ENCODE results near the gene SKAP1. TPM values are rescaled to one million over a fixed set of nuclear protein-coding genes. Genes with fewer than 3 reads are reported as not detected.

SKAP1 gene
- total and polyA plus RNA-seq, 4 donors: 1.4 to 4.9 (median 2.5) TPM

DNA sequence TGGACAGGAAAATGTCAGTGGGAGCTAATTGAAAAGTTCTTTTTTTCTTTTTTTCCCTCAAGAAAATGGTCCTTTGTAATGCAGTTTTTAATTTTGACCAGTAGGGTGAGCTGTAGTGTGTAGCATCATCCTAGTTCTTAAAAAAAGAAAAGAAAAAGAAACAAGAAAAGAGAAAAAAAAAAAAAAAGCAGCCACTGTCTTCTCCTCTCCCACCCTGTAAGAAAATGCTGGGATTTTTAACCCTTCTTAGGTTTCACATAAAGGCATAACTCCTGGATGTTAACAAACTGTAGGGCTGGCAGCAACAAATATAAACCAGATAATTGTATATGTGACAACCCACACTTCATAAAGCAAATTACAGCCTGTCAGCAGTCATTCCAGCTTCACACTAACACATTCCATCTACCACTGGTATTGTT, 78.1 kb downstream of the SKAP1 start:
- peaks cover 0 to 3% (median 0%) of the 10 kb centered on the region in 4 donors for H3K9me3 ChIP-seq (ENCODE audit: control insufficient read depth in 4 of 4, insufficient read depth in 3 of 4, low read length in 3 of 4)
- peak overlapping the region in 1 of 2 donors; percentile 54 for H3K9ac ChIP-seq (ENCODE audit: insufficient read depth in 1 of 2, low read length in 2 of 2)
- H3K4me1 ChIP-seq (ENCODE audit: control insufficient read depth in 5 of 5, insufficient read depth in 5 of 5, low read length in 5 of 5): peaks cover 0 to 20% (median 0%) of the 10 kb centered on the region in 5 donors
- H3K36me3 ChIP-seq (ENCODE audit: control insufficient read depth in 4 of 4, insufficient read depth in 4 of 4, low read length in 4 of 4): no peaks in the 10 kb centered on the region
- DNase-seq: peak in 2 of 3 donors; percentile 82 to 89
- TF ChIP-seq, protein P1, sequence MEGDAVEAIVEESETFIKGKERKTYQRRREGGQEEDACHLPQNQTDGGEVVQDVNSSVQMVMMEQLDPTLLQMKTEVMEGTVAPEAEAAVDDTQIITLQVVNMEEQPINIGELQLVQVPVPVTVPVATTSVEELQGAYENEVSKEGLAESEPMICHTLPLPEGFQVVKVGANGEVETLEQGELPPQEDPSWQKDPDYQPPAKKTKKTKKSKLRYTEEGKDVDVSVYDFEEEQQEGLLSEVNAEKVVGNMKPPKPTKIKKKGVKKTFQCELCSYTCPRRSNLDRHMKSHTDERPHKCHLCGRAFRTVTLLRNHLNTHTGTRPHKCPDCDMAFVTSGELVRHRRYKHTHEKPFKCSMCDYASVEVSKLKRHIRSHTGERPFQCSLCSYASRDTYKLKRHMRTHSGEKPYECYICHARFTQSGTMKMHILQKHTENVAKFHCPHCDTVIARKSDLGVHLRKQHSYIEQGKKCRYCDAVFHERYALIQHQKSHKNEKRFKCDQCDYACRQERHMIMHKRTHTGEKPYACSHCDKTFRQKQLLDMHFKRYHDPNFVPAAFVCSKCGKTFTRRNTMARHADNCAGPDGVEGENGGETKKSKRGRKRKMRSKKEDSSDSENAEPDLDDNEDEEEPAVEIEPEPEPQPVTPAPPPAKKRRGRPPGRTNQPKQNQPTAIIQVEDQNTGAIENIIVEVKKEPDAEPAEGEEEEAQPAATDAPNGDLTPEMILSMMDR (IDR thresholded peaks at IDR 0.05; ENCODE audit: control extremely low read depth, extremely low read depth): peak; percentile 50
- H3K27ac ChIP-seq (ENCODE audit: low read depth in 1 of 2, low read length in 1 of 2): no peak overlapping the region
- no peak for ATAC-seq (ENCODE audit: insufficient read depth, low FRiP score)
- H3K27me3 ChIP-seq (ENCODE audit: control insufficient read depth in 3 of 3, insufficient read depth in 3 of 3, low read length in 2 of 3): peaks cover 0 to 16% (median 3%) of the 10 kb centered on the region in 3 donors
- no peak overlapping the region for H3K4me3 ChIP-seq

DNA sequence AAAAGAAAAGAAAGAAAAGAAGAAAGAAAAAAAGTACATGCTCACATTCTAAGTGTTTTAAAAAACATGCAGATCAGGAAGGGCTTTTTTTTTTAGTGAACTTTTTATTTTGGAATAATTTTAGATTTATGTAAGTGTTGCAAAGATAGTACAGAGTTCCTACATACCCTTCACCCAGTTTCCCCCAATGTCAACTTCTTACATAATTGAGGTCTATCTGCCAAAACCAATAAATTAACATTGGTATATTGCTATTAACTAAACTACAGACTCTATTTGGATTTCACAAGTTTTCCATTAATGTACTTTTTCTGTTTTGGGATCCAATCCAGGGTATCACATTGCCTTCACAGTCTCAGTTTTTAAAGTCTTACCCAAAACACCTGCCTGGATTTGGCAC, 81.7 kb downstream of the SKAP1 start:
- TF ChIP-seq, protein P1 (IDR thresholded peaks at IDR 0.05; ENCODE audit: control extremely low read depth, extremely low read depth): no peak
- no peak overlapping the region for H3K9ac ChIP-seq (ENCODE audit: insufficient read depth in 1 of 2, low read length in 2 of 2)
- no peaks in the 10 kb centered on the region for H3K36me3 ChIP-seq (ENCODE audit: control insufficient read depth in 4 of 4, insufficient read depth in 4 of 4, low read length in 4 of 4)
- H3K9me3 ChIP-seq (ENCODE audit: control insufficient read depth in 4 of 4, insufficient read depth in 3 of 4, low read length in 3 of 4): peaks cover 0 to 3% (median 0%) of the 10 kb centered on the region in 4 donors
- DNase-seq (no peak), ATAC-seq (ENCODE audit: insufficient read depth, low FRiP score) (no peak)
- peaks cover 0 to 9% (median 3%) of the 10 kb centered on the region in 3 donors for H3K27me3 ChIP-seq (ENCODE audit: control insufficient read depth in 3 of 3, insufficient read depth in 3 of 3, low read length in 2 of 3)
- peaks cover 0 to 11% (median 0%) of the 10 kb centered on the region in 5 donors for H3K4me1 ChIP-seq (ENCODE audit: control insufficient read depth in 5 of 5, insufficient read depth in 5 of 5, low read length in 5 of 5)
- no peak overlapping the region for H3K4me3 ChIP-seq
- no peak overlapping the region for H3K27ac ChIP-seq (ENCODE audit: low read depth in 1 of 2, low read length in 1 of 2)

DNA sequence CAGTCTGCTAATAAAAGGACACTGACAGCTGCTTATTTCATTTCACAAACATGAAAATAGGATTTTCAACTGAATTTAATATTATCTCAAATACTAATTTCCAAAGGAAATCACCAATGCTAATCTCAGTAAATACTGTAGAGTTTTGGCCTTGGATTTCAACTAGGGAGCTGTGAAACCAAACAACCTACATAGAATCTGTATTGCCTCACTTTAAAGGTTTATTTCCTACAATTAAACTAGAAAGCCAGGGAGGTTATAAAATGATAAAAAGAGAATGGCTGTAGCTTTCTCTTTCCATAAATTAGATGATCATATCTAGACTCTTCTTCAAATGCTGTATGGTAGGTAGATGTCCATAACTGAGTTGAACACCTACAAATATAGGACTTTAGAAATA, 82.8 kb downstream of the SKAP1 start:
- H3K9ac ChIP-seq (ENCODE audit: insufficient read depth in 1 of 2, low read length in 2 of 2): no peak overlapping the region
- peaks cover 0 to 8% (median 0%) of the 10 kb centered on the region in 5 donors for H3K4me1 ChIP-seq (ENCODE audit: control insufficient read depth in 5 of 5, insufficient read depth in 5 of 5, low read length in 5 of 5)
- TF ChIP-seq, protein P1 (IDR thresholded peaks at IDR 0.05; ENCODE audit: control extremely low read depth, extremely low read depth): no peak
- peaks cover 0 to 9% (median 3%) of the 10 kb centered on the region in 3 donors for H3K27me3 ChIP-seq (ENCODE audit: control insufficient read depth in 3 of 3, insufficient read depth in 3 of 3, low read length in 2 of 3)
- no peak overlapping the region for H3K27ac ChIP-seq (ENCODE audit: low read depth in 1 of 2, low read length in 1 of 2)
- DNase-seq (no peak), ATAC-seq (ENCODE audit: insufficient read depth, low FRiP score) (no peak)
- no peak overlapping the region for H3K4me3 ChIP-seq
- H3K36me3 ChIP-seq (ENCODE audit: control insufficient read depth in 4 of 4, insufficient read depth in 4 of 4, low read length in 4 of 4): no peaks in the 10 kb centered on the region
- H3K9me3 ChIP-seq (ENCODE audit: control insufficient read depth in 4 of 4, insufficient read depth in 3 of 4, low read length in 3 of 4): peaks cover 0 to 3% (median 0%) of the 10 kb centered on the region in 4 donors

DNA sequence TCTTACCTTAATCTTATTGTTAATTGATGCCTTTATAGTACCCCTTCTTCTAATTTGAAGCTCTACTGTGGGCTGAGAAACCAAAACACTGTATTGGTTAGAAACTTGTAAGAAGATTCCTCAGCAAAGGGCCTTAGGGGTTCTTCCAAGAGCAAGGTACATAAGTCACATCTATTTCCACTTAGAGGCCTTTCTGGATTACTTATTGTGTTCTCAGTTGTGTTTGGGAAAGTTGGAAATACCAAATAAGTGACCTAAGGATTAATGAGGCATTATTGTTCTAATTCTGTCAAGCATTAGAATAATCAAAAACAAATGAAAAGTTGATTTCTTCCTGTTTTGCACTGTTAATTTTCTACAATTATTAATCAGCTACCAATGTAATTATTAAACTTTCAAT, 85.8 kb downstream of the SKAP1 start:
- DNase-seq (no peak), ATAC-seq (ENCODE audit: insufficient read depth, low FRiP score) (no peak)
- Histone ChIP-seq H3K9me3 (ENCODE audit: control insufficient read depth in 4 of 4, insufficient read depth in 3 of 4, low read length in 3 of 4) (peaks cover 0 to 3% (median 0%) of the 10 kb centered on the region in 4 donors), H3K4me1 (ENCODE audit: control insufficient read depth in 5 of 5, insufficient read depth in 5 of 5, low read length in 5 of 5) (no peaks in the 10 kb centered on the region), H3K4me3 (no peak overlapping the region), H3K27me3 (ENCODE audit: control insufficient read depth in 3 of 3, insufficient read depth in 3 of 3, low read length in 2 of 3) (peaks cover 0 to 8% (median 0%) of the 10 kb centered on the region in 3 donors), H3K9ac (ENCODE audit: insufficient read depth in 1 of 2, low read length in 2 of 2) (no peak overlapping the region), H3K27ac (ENCODE audit: low read depth in 1 of 2, low read length in 1 of 2) (no peak overlapping the region), H3K36me3 (ENCODE audit: control insufficient read depth in 4 of 4, insufficient read depth in 4 of 4, low read length in 4 of 4) (no peaks in the 10 kb centered on the region)
- TF ChIP-seq, protein P1 (IDR thresholded peaks at IDR 0.05; ENCODE audit: control extremely low read depth, extremely low read depth): no peak
